Kasumi-1 (cell line): ENCODE data around the gene PPM1H.

ENCODE experiments used
- DNase-seq, 2 experiments: peaks; one replicate each; lab custom pipeline; 2025; lab: John Stamatoyannopoulos, UW

Gene PPM1H

GRCh38 chr12:62839869-62840660 lies 94.9 kb downstream of the PPM1H start:
- no peak for DNase-seq

GRCh38 chr12:62834971-62835547 lies 99.9 kb downstream of the PPM1H start:
- DNase-seq = no peak

- no peak for DNase-seq
These were observed 100.5 kb downstream of the PPM1H start for GRCh38 chr12:62834406-62834805.

DNA sequence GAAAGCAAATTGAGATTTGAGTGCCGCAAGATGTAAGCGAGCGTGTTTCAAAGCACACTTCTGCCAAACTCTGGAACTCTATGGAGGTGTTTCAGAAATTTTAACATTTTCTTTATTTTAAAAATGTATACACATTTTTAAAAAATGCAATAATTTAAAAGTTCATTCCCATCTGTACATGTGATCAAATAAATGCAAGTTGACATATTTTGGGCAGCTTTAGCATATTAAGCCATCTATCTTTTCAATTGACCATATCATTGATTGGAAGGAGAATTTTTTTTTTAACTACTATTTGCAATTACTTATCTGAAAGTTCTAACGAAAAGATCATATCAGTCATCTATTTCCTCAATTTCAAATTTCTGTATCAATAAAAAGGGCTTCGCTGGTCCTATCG lies 101.3 kb downstream of the PPM1H start:
- DNase-seq = no peak

GRCh38 chr12:62832558-62832957 lies 102.4 kb downstream of the PPM1H start:
- DNase-seq = no peak

DNA sequence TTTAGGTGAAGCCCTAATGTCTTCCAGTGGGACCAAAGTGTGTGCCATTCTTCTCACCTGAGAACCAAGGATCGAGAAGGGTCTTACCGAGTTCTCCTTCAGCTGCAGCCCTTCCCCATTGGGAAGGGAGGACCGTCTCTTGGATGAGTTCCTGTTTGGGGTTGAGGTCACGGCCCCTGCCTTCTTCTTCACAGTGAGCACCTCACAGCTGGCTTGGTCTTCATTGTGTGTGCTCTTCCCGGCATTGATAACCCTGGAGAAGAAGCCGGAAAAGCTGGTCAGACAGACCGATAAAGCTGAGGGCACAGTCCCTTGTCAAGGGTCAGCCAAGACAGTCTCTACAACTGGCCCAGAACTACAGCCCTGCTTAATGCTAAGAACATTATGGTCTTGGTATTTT lies 102.9 kb downstream of the PPM1H start:
- no peak for DNase-seq

DNA sequence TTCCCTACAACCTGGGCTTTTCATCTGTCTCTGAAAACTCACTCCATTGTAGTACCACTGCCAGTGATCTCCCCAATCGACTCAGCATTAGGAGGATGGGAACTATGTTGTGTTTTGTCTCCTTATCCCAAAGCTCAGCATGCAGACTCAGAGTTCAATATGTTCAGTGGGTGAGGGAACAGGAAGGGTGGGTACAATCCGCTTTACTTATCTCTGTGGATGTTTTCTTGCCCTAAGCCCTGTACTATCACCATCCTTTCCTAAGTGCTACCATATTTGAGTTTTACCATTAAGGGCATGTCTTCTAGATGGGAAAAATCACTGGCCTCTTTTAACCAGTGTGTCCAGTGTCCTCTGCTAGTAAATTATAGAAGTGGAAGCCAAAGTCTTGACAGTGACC lies 107.1 kb downstream of the PPM1H start:
- DNase-seq = no peak

DNA sequence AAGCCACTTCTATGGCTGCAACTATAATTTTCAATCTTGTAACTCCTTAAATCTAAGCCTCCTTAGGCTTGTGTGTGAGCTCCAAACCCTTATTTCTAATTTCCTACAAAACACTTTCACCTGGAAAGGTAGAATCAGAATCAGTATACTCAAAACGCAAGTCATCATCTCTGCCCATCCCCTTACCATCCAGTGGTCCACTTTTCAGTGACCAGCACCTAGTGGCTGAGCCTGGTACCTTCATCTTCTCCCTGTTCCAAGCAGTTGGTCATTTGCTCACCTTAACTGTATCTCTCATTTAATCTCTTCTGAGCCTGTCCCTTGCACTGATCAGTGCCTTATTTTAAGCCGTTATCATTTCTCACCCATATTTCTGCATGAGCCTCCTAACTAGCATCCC lies 107.9 kb downstream of the PPM1H start:
- DNase-seq = no peak

- no peak for DNase-seq
These were observed 117.2 kb downstream of the PPM1H start for GRCh38 chr12:62817556-62818271.

- no peak for DNase-seq
These were observed 120.7 kb downstream of the PPM1H start for GRCh38 chr12:62814243-62814642.

DNA sequence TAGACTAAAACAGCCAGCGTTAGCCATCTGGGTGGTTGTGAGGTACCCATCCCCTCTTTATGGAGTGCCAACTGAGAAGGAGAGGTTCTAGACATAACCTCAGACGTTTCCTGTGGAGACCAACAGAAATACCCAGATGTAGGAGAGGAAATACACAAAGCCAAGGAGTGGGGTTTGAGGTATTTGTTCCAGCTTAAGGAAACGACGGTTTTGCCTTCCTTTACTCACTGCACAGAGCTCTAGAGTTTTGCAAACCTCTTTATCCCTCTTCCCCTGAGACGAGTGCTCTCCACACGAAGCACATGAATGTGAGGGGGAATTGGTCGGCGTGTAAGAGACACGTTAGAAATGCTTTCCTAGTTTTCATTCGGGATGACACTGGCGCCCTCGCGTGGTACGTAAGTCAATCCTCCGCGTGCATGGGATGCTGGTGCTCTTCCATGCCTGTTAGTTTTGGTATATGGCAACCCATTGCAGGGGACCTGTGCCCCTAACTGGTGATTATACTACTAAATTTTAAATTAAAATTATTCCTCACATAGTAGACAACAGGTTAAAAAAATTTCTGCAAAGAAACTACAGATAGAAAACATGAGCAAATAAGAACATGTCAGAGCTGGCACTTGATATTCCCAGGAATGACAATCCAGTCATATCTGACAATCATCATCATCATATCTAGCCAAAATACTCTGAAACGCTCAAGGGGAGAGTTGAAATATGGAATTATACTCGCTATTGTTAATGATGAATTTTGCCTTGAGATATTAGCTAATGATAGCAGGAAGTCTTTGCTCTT lies 121.7 kb downstream of the PPM1H start:
- peak; percentile 88 to 89 for DNase-seq

DNA sequence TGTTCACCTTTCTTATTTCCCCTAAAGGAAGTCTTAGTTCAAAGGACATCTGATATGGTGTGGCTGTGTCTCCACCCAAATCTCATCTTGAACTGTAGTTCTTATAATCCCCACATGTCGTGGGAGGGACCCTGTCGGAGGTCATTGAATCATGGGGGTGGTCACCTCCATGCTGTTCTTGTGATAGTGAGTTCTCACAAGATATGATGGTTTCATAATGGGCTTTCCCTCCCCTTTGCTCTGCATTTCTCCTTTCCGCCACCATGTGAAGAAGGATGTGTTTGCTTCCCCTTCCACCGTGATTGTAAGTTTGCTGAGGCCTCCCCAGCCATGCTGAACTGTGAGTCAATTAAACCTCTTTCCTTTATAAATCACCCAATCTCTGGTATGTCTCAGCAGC lies 123.5 kb downstream of the PPM1H start:
- DNase-seq = peak in 1 of 2 experiments; percentile 10

DNA sequence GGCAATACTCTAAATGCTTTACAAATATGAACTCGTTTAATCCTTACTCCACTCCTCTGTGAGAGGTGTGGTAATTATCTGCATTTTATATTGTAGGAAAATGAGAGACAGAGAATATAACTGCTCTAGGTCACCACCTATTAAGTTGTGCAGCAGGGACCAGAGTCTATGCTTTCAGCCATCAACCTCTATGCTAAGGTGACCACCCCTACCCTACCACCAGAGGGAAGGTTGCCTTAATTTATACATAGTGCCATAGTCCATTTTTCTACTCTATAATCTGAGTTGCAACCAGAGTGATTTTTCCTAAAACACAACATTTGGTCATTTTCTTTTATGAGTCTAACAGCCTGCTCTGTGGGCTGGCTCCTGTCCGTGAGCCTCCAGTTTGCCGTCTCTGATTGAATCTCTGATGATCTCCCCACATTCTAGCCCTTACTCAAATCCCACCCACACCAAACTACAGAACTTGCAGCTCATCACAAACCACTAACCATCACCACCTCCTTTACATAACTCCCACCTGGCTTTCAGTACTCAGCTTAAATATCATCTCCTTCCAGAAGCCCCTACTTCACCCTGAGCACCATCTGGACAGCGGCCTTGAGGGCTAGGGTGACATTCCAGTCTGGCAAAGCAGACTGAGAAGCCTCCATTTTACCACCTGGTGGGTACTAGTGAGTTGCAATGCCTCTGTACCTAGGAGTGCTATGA lies 126.6 kb downstream of the PPM1H start:
- no peak for DNase-seq

DNA sequence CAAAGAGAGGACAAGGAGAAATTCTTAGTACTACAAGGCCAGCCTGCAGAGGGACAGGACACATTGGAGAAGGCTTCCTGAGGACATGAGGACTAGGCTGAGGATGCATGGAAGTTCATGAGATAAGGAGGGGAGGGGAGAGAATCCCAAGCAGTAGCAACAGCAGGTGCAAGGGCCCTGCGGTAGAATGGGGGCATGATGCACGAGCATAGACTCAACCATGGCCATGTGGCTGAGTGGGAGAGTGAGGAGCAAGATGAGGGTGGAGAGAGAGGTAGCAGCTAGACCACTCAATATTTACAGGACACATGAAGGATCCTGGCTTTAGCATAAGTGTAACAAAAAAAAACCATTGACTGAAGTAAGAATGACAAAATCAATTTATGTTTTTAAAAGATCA lies 128.1 kb downstream of the PPM1H start:
- no peak for DNase-seq

- no peak for DNase-seq
These were observed 128.6 kb downstream of the PPM1H start for GRCh38 chr12:62806244-62806836.

DNA sequence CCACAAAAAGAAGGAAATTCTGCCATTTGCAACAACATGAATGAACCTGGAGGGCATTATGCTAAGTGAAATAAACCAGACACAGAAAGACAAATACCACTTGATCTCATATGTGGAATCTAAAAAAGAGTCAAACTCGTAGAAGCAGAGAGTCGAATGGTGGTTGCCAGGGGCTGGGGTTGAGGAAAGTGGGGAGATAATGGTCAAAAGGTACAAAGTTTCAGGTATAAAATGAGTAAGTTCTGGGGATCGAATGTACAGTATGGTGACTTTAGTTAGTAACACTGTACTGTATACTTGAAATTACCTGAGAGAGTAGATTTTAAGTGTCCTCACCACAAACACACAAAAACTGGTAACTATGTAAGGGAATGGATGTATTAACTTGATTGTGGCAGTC lies 129.4 kb downstream of the PPM1H start:
- no peak for DNase-seq

DNA sequence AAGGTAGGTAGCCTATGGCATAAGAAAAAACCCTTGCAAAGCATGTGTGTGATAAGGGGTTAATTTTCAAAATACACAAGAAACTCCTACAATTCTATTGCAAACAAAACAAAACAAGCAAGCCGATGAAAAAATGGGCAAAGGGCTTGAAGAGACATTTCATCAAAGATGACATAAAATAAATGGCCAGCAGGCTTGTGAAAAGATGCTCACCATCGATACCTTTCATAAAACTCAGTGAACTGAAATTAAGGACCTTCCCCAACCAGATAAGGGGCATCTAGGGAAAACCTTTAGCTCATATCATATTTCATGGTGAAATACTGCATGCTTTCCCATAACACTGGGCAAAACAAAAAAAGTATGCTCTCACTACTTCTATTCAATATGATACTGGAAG lies 131.2 kb downstream of the PPM1H start:
- DNase-seq = no peak

DNA sequence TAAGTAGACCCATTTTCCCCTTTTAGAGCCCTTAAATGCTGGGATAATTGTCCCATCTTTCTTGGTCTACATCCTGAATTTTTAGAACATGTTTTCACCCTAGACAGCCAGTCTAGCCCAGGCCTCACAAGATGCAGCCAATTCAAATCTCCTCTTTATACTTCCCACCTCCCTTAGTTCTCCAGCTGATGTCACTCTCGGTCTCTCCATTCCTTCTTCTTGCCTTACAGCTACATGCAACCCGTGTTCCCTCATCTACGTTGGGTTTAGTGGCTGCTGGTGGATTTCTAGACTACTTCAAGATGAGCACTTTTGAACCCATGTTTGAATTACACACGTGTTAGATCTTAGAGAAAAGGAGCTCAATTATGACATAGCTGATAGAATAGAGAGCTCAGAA lies 132.0 kb downstream of the PPM1H start:
- DNase-seq = no peak

- DNase-seq = no peak
These were observed 132.6 kb downstream of the PPM1H start for GRCh38 chr12:62802321-62802720.

DNA sequence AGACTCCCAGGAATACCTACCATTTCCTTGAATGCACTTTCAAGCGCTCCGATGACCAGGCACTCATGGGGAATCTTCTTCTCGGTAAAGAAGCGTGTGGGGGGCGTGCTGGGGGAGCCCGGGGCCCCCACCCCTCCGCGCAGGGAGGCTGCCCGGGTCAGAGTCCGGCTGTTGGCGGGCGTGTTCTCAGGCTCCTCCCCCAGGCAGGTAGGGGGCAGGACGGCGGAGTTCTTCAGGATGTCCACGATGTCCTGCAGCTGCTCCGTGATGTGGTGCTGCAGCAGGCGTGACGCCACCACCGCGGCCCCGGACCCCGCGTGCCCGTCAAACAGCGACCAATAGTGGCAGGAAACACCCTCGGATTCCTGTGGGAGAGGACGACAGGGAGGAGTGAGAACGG lies 133.2 kb downstream of the PPM1H start:
- DNase-seq = no peak

- no peak for DNase-seq
These were observed 134.1 kb downstream of the PPM1H start for GRCh38 chr12:62800707-62801400.
